ENCODE measurements around the gene DGKD.

DGKD gene

DNA sequence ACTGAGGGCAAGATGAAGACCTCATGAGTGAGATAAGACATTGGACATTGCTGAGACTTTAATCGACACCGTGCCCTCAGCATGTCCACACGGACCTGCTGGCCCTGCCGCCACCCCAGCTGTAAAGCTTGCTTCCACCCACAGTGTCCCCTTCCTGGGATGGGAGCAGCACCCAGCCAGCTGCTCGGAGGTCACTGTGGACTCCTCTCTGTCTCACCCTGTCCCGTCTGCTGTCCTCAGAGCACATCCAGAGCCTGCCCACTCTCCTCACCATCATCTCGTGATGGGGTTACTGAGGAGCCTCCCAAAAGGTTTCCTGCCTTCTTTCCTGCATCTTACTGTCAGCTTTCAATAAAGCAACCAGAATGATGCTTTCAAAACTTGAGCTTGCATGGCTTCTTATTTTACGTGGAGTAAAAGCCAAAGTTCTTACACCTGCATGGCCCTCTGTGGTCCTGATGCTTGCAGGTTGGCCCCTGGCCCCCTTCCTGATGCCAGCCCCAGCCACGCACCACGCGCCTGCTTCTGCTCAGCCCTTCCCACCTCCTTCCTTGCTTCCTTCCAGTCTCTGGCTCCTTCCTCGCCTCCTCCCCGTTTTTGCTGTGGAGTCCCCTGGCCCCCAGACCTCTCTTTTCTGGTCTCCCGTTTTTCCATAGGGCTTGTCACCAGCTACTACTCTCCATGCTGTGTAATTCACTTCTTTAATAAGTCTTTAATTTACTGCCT, 67.0 kb downstream of the DGKD start:
- H2AFZ ChIP-seq (ENCODE audit: low read depth, low read length), result no peak overlapping the region
- TF ChIP-seq, protein P1, sequence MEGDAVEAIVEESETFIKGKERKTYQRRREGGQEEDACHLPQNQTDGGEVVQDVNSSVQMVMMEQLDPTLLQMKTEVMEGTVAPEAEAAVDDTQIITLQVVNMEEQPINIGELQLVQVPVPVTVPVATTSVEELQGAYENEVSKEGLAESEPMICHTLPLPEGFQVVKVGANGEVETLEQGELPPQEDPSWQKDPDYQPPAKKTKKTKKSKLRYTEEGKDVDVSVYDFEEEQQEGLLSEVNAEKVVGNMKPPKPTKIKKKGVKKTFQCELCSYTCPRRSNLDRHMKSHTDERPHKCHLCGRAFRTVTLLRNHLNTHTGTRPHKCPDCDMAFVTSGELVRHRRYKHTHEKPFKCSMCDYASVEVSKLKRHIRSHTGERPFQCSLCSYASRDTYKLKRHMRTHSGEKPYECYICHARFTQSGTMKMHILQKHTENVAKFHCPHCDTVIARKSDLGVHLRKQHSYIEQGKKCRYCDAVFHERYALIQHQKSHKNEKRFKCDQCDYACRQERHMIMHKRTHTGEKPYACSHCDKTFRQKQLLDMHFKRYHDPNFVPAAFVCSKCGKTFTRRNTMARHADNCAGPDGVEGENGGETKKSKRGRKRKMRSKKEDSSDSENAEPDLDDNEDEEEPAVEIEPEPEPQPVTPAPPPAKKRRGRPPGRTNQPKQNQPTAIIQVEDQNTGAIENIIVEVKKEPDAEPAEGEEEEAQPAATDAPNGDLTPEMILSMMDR (IDR thresholded peaks at IDR 0.05; ENCODE audit: low read depth, low read length), result no peak
- no peak for TF ChIP-seq EZH2phosphoT487 (IDR thresholded peaks at IDR 0.05; ENCODE audit: low read depth)
- no peak overlapping the region for H3K9ac ChIP-seq (ENCODE audit: low read length)
- H3K27me3 ChIP-seq (ENCODE audit: low read depth, low read length), result no peaks in the 10 kb centered on the region
- H3K4me3 ChIP-seq (ENCODE audit: low read length), result no peak overlapping the region
- no peaks in the 10 kb centered on the region for H4K20me1 ChIP-seq (ENCODE audit: insufficient read depth, low read length)
- H3K27ac ChIP-seq (ENCODE audit: low read length), result no peak overlapping the region
- no peaks in the 10 kb centered on the region for H3K9me3 ChIP-seq (ENCODE audit: insufficient read depth, low read length)
- H3K79me2 ChIP-seq (ENCODE audit: low read length), result peaks cover 6% of the 10 kb centered on the region; the same call in 1 of the 2 replicates
- H3K4me1 ChIP-seq (ENCODE audit: low read length), result peaks cover 18% of the 10 kb centered on the region
- H3K36me3 ChIP-seq (replicated peaks; ENCODE audit: low read depth, low read length), result no peaks in the 10 kb centered on the region
- H3K4me2 ChIP-seq (ENCODE audit: low read length), result no peak overlapping the region

DNA sequence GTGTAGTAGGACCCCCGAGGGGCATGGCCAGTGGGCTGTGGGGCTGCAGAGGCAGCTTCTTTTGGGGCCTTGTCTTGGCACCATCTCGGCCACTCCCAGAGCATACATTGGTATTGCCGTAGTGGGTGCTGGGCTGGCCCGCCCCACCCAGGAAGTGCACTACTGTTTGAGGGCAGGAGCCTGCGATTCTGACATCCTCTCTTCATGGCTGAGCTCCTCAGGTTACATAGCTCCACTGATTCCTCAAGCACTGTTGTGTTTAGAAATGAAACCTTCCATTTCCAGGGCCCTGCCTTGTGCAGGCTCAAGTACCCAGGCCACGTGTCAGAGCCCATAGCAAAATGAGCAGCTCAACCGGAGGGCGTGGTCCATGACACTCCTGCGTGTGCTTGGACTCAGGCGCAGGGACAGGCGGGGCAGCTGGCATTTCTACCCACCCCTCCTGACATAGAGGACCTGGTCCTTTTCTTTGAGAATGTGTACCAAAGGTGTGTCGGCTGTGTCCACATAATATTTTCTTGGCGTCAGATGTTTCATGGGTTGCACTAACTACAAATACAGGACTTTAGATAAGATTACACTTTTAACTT, 67.9 kb downstream of the DGKD start:
- H3K4me3 ChIP-seq (ENCODE audit: low read length), result no peak overlapping the region
- no peak overlapping the region for H3K9ac ChIP-seq (ENCODE audit: low read length)
- H3K36me3 ChIP-seq (replicated peaks; ENCODE audit: low read depth, low read length), result no peaks in the 10 kb centered on the region
- peaks cover 6% of the 10 kb centered on the region; the same call in 1 of the 2 replicates for H3K79me2 ChIP-seq (ENCODE audit: low read length)
- H3K4me2 ChIP-seq (ENCODE audit: low read length), result no peak overlapping the region
- TF ChIP-seq EZH2phosphoT487 (IDR thresholded peaks at IDR 0.05; ENCODE audit: low read depth), result no peak
- TF ChIP-seq, protein P1 (IDR thresholded peaks at IDR 0.05; ENCODE audit: low read depth, low read length), result no peak
- H4K20me1 ChIP-seq (ENCODE audit: insufficient read depth, low read length), result no peaks in the 10 kb centered on the region
- no peak overlapping the region for H3K27ac ChIP-seq (ENCODE audit: low read length)
- H3K4me1 ChIP-seq (ENCODE audit: low read length), result peaks cover 18% of the 10 kb centered on the region
- no peaks in the 10 kb centered on the region for H3K9me3 ChIP-seq (ENCODE audit: insufficient read depth, low read length)
- H3K27me3 ChIP-seq (ENCODE audit: low read depth, low read length), result no peaks in the 10 kb centered on the region
- no peak overlapping the region for H2AFZ ChIP-seq (ENCODE audit: low read depth, low read length)

DNA sequence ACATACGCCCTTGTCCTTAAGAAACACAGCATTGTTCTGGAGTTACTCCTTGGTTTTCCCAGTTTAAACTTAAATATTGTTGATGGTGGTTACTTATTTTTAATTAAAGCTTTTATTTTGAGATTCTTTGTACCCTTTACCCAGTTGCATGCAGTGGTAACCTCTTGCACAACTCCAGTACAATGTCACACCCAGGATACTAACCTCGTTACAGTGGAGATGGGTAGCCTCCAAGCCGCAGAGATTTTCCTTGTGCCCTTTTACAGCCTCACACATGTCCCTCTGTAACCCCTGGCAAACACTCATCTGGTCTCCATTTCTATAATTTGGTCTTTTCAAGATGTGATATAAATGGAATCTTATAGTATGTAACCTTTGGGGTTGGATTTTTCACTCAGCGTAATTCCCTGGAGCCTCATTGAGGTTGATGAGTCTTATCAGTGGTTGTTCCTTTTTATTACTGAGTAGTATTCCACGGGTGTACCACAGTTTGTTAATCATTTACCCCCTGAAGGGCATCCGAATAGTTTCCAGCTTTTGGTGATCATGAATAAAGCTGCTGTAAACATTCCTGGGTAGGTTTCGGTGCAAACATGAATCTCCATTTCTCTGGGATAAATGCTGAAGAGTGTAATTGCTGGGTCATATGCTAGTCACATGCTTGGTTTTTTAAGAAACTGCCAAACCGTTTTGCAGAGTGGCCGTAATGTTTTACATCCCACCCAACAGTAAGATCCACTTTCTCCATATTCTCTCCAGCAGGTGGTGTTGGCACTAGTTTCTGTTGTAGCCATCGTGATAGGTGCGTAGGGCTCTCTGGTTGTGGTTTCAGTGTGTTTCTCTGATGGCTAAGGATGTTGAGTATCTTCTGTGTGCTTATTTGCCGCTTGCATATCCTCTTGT, 68.6 kb downstream of the DGKD start:
- H2AFZ ChIP-seq (ENCODE audit: low read depth, low read length), result no peak overlapping the region
- H3K36me3 ChIP-seq (replicated peaks; ENCODE audit: low read depth, low read length), result no peaks in the 10 kb centered on the region
- peaks cover 6% of the 10 kb centered on the region; the same call in 1 of the 2 replicates for H3K79me2 ChIP-seq (ENCODE audit: low read length)
- H3K4me3 ChIP-seq (ENCODE audit: low read length), result no peak overlapping the region
- TF ChIP-seq, protein P1 (IDR thresholded peaks at IDR 0.05; ENCODE audit: low read depth, low read length), result no peak
- H3K4me2 ChIP-seq (ENCODE audit: low read length), result no peak overlapping the region
- no peak overlapping the region for H3K9ac ChIP-seq (ENCODE audit: low read length)
- H3K4me1 ChIP-seq (ENCODE audit: low read length), result peaks cover 18% of the 10 kb centered on the region
- H3K27me3 ChIP-seq (ENCODE audit: low read depth, low read length), result no peaks in the 10 kb centered on the region
- no peaks in the 10 kb centered on the region for H3K9me3 ChIP-seq (ENCODE audit: insufficient read depth, low read length)
- H3K27ac ChIP-seq (ENCODE audit: low read length), result no peak overlapping the region
- no peaks in the 10 kb centered on the region for H4K20me1 ChIP-seq (ENCODE audit: insufficient read depth, low read length)

DNA sequence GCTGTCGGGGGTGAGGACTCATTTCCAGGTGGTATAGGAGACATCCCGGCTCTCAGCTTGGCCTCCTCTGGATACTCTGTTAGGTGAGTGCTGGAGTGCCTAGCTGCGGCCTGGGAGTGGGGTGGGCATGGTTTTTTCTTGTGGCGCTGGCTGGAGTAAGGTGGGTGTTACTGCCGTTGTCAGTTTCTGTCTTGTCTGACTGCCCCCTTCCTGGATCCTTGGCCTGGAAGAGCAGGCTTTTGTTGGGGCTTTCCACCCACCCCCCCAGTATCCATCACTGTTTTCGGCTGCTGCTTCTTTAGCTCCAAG, 69.2 kb downstream of the DGKD start:
- H3K9me3 ChIP-seq (ENCODE audit: insufficient read depth, low read length), result no peaks in the 10 kb centered on the region
- H3K79me2 ChIP-seq (ENCODE audit: low read length), result peaks cover 6% of the 10 kb centered on the region; the same call in 1 of the 2 replicates
- H3K9ac ChIP-seq (ENCODE audit: low read length), result no peak overlapping the region
- H3K4me2 ChIP-seq (ENCODE audit: low read length), result no peak overlapping the region
- no peak overlapping the region for H2AFZ ChIP-seq (ENCODE audit: low read depth, low read length)
- no peak for TF ChIP-seq EZH2phosphoT487 (IDR thresholded peaks at IDR 0.05; ENCODE audit: low read depth)
- TF ChIP-seq, protein P1 (IDR thresholded peaks at IDR 0.05; ENCODE audit: low read depth, low read length), result no peak
- no peaks in the 10 kb centered on the region for H3K36me3 ChIP-seq (replicated peaks; ENCODE audit: low read depth, low read length)
- no peak overlapping the region for H3K4me3 ChIP-seq (ENCODE audit: low read length)
- H3K4me1 ChIP-seq (ENCODE audit: low read length), result peaks cover 13% of the 10 kb centered on the region
- H3K27ac ChIP-seq (ENCODE audit: low read length), result no peak overlapping the region
- H4K20me1 ChIP-seq (ENCODE audit: insufficient read depth, low read length), result no peaks in the 10 kb centered on the region
- no peaks in the 10 kb centered on the region for H3K27me3 ChIP-seq (ENCODE audit: low read depth, low read length)

Measured in OCI-LY3 (cell line).